ENCODE results near the gene DTD1. TPM values are rescaled to one million over a fixed set of nuclear protein-coding genes. Genes with fewer than 3 reads are reported as not detected.

Gene DTD1
- total RNA-seq, 1 donor from 2014 or later = 38.1 TPM

- no peak overlapping the region for H3K9ac ChIP-seq (ENCODE audit: low read length)
- H4K20me1 ChIP-seq (ENCODE audit: insufficient read depth, low read length) = peaks cover 4% of the 10 kb centered on the region
- peaks cover 2% of the 10 kb centered on the region for H3K4me1 ChIP-seq (ENCODE audit: insufficient read depth, low read length)
- Mint-ChIP-seq H3K27me3 (ENCODE audit: low read depth, unreplicated experiment) (no peaks in the 10 kb centered on the region), H3K36me3 (ENCODE audit: low read depth, unreplicated experiment) (peaks cover 3% of the 10 kb centered on the region), H3K4me3 (ENCODE audit: unreplicated experiment) (no peak overlapping the region), H3K27ac (ENCODE audit: unreplicated experiment) (no peak overlapping the region), H3K9me3 (ENCODE audit: unreplicated experiment) (no peaks in the 10 kb centered on the region), H3K4me1 (ENCODE audit: low read depth, unreplicated experiment) (peaks cover 7% of the 10 kb centered on the region)
- H3K4me3 ChIP-seq (ENCODE audit: insufficient read depth, low read depth, low read length) = no peak overlapping the region
- no peak for FAIRE-seq
- no peaks in the 10 kb centered on the region for H3K9me3 ChIP-seq (ENCODE audit: insufficient read depth, low read depth, low read length)
- no peak for TF ChIP-seq EZH2 (IDR thresholded peaks at IDR 0.05; ENCODE audit: insufficient read depth, low read length)
- no peak for TF ChIP-seq CTCF (IDR thresholded peaks at IDR 0.05; ENCODE audit: insufficient read depth, low read depth, low read length)
- H2AFZ ChIP-seq (ENCODE audit: low read depth, low read length) = no peak overlapping the region
- no peak overlapping the region for H3K27ac ChIP-seq (ENCODE audit: low read depth, low read length)
- H3K27me3 ChIP-seq (ENCODE audit: insufficient read depth, low read length) = no peaks in the 10 kb centered on the region
- H3K79me2 ChIP-seq (ENCODE audit: insufficient read depth, low read length) = peaks cover 3% of the 10 kb centered on the region
- no peaks in the 10 kb centered on the region for H3K36me3 ChIP-seq (ENCODE audit: insufficient read depth, low read length)
- DNase-seq (ENCODE audit: low read depth) = no peak
- no peak overlapping the region for H3K4me2 ChIP-seq (ENCODE audit: low read length)
Measured at GRCh38 chr20:18669241-18670019, 81.6 kb downstream of the DTD1 start.

DNA sequence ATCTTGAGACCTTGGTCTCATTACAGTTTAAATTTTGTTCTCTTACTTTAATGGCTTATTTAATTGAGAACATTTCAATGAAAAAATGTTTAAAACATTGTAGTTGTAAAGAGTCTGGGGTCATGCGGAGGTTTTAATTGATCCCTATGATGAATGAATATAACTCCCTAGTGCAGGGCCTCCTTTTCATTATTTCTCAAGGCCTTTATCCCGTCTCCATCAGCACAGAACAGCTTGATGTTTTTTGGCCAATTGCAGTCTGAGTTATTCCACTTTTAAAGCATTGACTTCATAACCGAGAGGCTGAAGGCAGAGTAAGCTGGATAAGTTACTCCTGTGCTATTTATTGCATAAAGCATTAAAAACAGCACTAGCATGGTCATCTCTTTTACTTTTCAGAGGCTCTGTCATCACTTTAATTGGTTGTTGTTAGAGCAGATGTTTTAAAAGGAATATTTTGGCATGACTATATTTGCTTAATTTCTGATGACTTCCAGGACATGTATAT lies 83.4 kb downstream of the DTD1 start:
- Histone ChIP-seq H3K4me2 (ENCODE audit: low read length) (no peak overlapping the region), H3K9me3 (ENCODE audit: insufficient read depth, low read depth, low read length) (no peaks in the 10 kb centered on the region), H2AFZ (ENCODE audit: low read depth, low read length) (no peak overlapping the region), H3K36me3 (ENCODE audit: insufficient read depth, low read length) (no peaks in the 10 kb centered on the region), H4K20me1 (ENCODE audit: insufficient read depth, low read length) (peaks cover 4% of the 10 kb centered on the region), H3K79me2 (ENCODE audit: insufficient read depth, low read length) (peaks cover 3% of the 10 kb centered on the region), H3K27me3 (ENCODE audit: insufficient read depth, low read length) (no peaks in the 10 kb centered on the region), H3K27ac (ENCODE audit: low read depth, low read length) (no peak overlapping the region), H3K4me1 (ENCODE audit: insufficient read depth, low read length) (peaks cover 2% of the 10 kb centered on the region), H3K4me3 (ENCODE audit: insufficient read depth, low read depth, low read length) (no peak overlapping the region), H3K9ac (ENCODE audit: low read length) (no peak overlapping the region)
- Mint-ChIP-seq H3K27me3 (ENCODE audit: low read depth, unreplicated experiment) (no peaks in the 10 kb centered on the region), H3K36me3 (ENCODE audit: low read depth, unreplicated experiment) (peaks cover 3% of the 10 kb centered on the region), H3K4me1 (ENCODE audit: low read depth, unreplicated experiment) (peaks cover 7% of the 10 kb centered on the region), H3K9me3 (ENCODE audit: unreplicated experiment) (no peaks in the 10 kb centered on the region), H3K4me3 (ENCODE audit: unreplicated experiment) (no peak overlapping the region), H3K27ac (ENCODE audit: unreplicated experiment) (no peak overlapping the region)
- TF ChIP-seq CTCF (IDR thresholded peaks at IDR 0.05; ENCODE audit: insufficient read depth, low read depth, low read length) (no peak), EZH2 (IDR thresholded peaks at IDR 0.05; ENCODE audit: insufficient read depth, low read length) (no peak)
- DNase-seq (ENCODE audit: low read depth) (no peak), FAIRE-seq (no peak)

GRCh38 chr20:18672834-18673233 lies 85.0 kb downstream of the DTD1 start:
- FAIRE-seq = no peak

More at GRCh38 chr20:18672834-18673233, 85.0 kb downstream of the DTD1 start:
- DNase-seq (ENCODE audit: low read depth) = no peak
- Histone ChIP-seq H3K4me3 (ENCODE audit: insufficient read depth, low read depth, low read length) (no peak overlapping the region), H3K9me3 (ENCODE audit: insufficient read depth, low read depth, low read length) (no peaks in the 10 kb centered on the region), H3K4me1 (ENCODE audit: insufficient read depth, low read length) (peaks cover 2% of the 10 kb centered on the region), H3K4me2 (ENCODE audit: low read length) (no peak overlapping the region), H4K20me1 (ENCODE audit: insufficient read depth, low read length) (peaks cover 4% of the 10 kb centered on the region), H3K27me3 (ENCODE audit: insufficient read depth, low read length) (no peaks in the 10 kb centered on the region), H3K36me3 (ENCODE audit: insufficient read depth, low read length) (no peaks in the 10 kb centered on the region), H3K9ac (ENCODE audit: low read length) (no peak overlapping the region), H3K27ac (ENCODE audit: low read depth, low read length) (no peak overlapping the region), H3K79me2 (ENCODE audit: insufficient read depth, low read length) (peaks cover 3% of the 10 kb centered on the region), H2AFZ (ENCODE audit: low read depth, low read length) (no peak overlapping the region)
- Mint-ChIP-seq H3K4me3 (ENCODE audit: unreplicated experiment) (no peak overlapping the region), H3K36me3 (ENCODE audit: low read depth, unreplicated experiment) (peaks cover 3% of the 10 kb centered on the region), H3K9me3 (ENCODE audit: unreplicated experiment) (no peaks in the 10 kb centered on the region), H3K27ac (ENCODE audit: unreplicated experiment) (no peak overlapping the region), H3K27me3 (ENCODE audit: low read depth, unreplicated experiment) (no peaks in the 10 kb centered on the region), H3K4me1 (ENCODE audit: low read depth, unreplicated experiment) (peaks cover 7% of the 10 kb centered on the region)
- TF ChIP-seq EZH2 (IDR thresholded peaks at IDR 0.05; ENCODE audit: insufficient read depth, low read length) = no peak
- TF ChIP-seq CTCF (IDR thresholded peaks at IDR 0.05; ENCODE audit: insufficient read depth, low read depth, low read length) = no peak

Data from astrocyte (in vitro differentiated cells and primary cell).